Heart left ventricle (tissue), 16 donors: Measurements from ENCODE around the gene CLDN6. TPM values are rescaled to one million over a fixed set of nuclear protein-coding genes. Genes with fewer than 3 reads are reported as not detected.

Experiments used
- ATAC-seq, 4 donors: fragments of 200-7000 bp; cut with Tn5 transposase; one replicate each; pipeline ENCODE4 v1.9.1; 2020 to 2022; ENCODE audit warnings: moderate library complexity in 4 of 4, mild to moderate bottlenecking in 3 of 4, moderate number of reproducible peaks in 1 of 4
- DNase-seq, 5 donors: peaks; one replicate each; pipeline ENCODE4 v3.0.0-alpha.2; 2020
- H3K27ac ChIP-seq, 12 donors: fragments of 200-600 bp; sonication (generic) in 4 of 12; one replicate each; pipeline versions ENCODE4 v1.5.0 to v1.8.0; 2016 to 2022; ENCODE audit warnings: mild to moderate bottlenecking in 2 of 12
- H3K27me3 ChIP-seq, 9 donors: fragments of 200-600 bp; sonication (generic) in 2 of 9; one replicate each; pipeline versions ENCODE4 v1.5.1 to v1.8.0; 2016 to 2022; ENCODE audit warnings: mild to moderate bottlenecking in 3 of 9
- H3K36me3 ChIP-seq, 9 donors: fragments of 200-600 bp; sonication (generic) in 2 of 9; one replicate each; pipeline versions ENCODE4 v1.5.0 to v1.8.0; 2018 to 2022; ENCODE audit warnings: mild to moderate bottlenecking in 2 of 9
- H3K4me1 ChIP-seq, 12 donors: fragments of 200-600 bp; sonication (generic) in 4 of 12; one replicate each; pipeline versions ENCODE4 v1.5.0 to v1.8.0; 2016 to 2022; ENCODE audit warnings: mild to moderate bottlenecking in 3 of 12
- H3K4me3 ChIP-seq, 12 donors: fragments of 200-600 bp; sonication (generic) in 4 of 12; one replicate each; pipeline versions ENCODE4 v1.5.0 to v1.8.0; 2017 to 2022; ENCODE audit warnings: mild to moderate bottlenecking in 9 of 12, moderate library complexity in 4 of 12
- H3K9me3 ChIP-seq, 12 donors: fragments of 200-600 bp; sonication (generic) in 4 of 12; one replicate each; pipeline versions ENCODE4 v1.5.0 to v1.8.0; 2016 to 2022; ENCODE audit warnings: mild to moderate bottlenecking in 1 of 12
- CTCF ChIP-seq, 12 donors: fragments of 200-600 bp; sonication (generic) in 4 of 12; IDR thresholded peaks; one replicate each; pipeline versions ENCODE4 v1.5.0 to v1.8.0; 2018 to 2022; ENCODE audit warnings: antibody characterized with exemption in 12 of 12, mild to moderate bottlenecking in 5 of 12
- POLR2A ChIP-seq, 2 donors: fragments of 450-650 bp; IDR thresholded peaks; one replicate each; pipeline ENCODE4 v1.6.1; 2017; ENCODE audit warnings: antibody characterized with exemption in 2 of 2, mild to moderate bottlenecking in 2 of 2, moderate library complexity in 2 of 2
- WGBS, 4 donors: extraction: QIAGEN DNeasy Blood & Tissue Kit in 2 of 4; methylation state at CpG; one replicate each; pipeline versions ENCODE4 v1.1.5 to v1.1.7; 2013 to 2018; 5-methylcytosine and 5-hydroxymethylcytosine counted together
- intact Hi-C, 10 donors: fragments of 100-400 bp; cut with DNase I; formaldehyde crosslinking; loops; one replicate each; pipeline versions ENCODE4 v1.11.1 to v1.14.2; 2022
- polyA plus RNA-seq, 2 donors: library from polyadenylated mRNA; stranded (reverse); fragments of 200-250 nt; gene quantifications; one replicate each; pipeline ENCODE4 v1.2.3, GENCODE V29; 2013
- total RNA-seq, 9 donors: library from RNA; depleted of rRNA in 2 of 9; stranded (reverse); fragments of >200 nt in 2 of 9; fragmentation: NEBNext Ultra II Directional in 3 of 9; extraction: Animal tissue kit (Norgen Biotek cat#: 25700) in 3 of 9; gene quantifications; one replicate each; pipeline versions ENCODE4 v1.1.0 to v1.2.4, GENCODE V29; 2016 to 2023
- donor health status: ischemic (EF 13 %, LVEDD 7.1; RV severe dilation, severe dysfunction).
- donor health status: healthy with polysubstance abuse.
- donor health status: DM: no; HTN: yes; CAD: no.
- donor health status: DM: no; HTN: no; CAD: no.
- donor health status: ischemic (EF 25% LVEDD 6.9; RV normal size, moderate dysfunction).
- donor health status: ischemic (EF 25% LVEDD 5.7; RV mildly dilated, moderate dysfunction).
- donor health status: healthy.
- donor health status: DM: yes; HTN: yes; CAD: no.
- donor health status: ischemic (EF 35%, LVEDD 5.7; RV mildly dilated, moderate dysfunction).
- donor health status: nonischemic (EF 11% LVEDD 7.7; RV severe dilation, severe dysfunction).
- donor health status: DM: yes; HTN: yes; CAD: no.
- donor health status: PGD.
- donor health status: ischemic (EF 29% LVEDD 5.4; RV normal size, mild dysfunction).
- donor health status: nonischemic (EF 23%, LVEDD 6.1; RV moderate dilation, normal function).

CLDN6 gene
- total and polyA plus RNA-seq, 11 donors: 0.04 TPM; not detected in 10

GRCh38 chr16:3017344-3017743, 639 bp downstream of the CLDN6 start:
- ATAC-seq: no peak
- H3K27me3 ChIP-seq: peaks cover 14 to 43% (median 30%) of the 10 kb centered on the region in 9 donors

GRCh38 chr16:3015865-3016521, 2.0 kb downstream of the CLDN6 start:
- intact Hi-C loops: no loop called here
- Histone ChIP-seq H3K36me3 (no peaks in the 10 kb centered on the region), H3K27me3 (peaks cover 22 to 56% (median 38%) of the 10 kb centered on the region in 9 donors), H3K9me3 (no peaks in the 10 kb centered on the region), H3K4me1 (peaks cover 0 to 25% (median 13%) of the 10 kb centered on the region in 12 donors), H3K4me3 (no peak overlapping the region), H3K27ac (no peak overlapping the region)
- no peak for TF ChIP-seq CTCF (IDR thresholded peaks at IDR 0.05)
- TF ChIP-seq POLR2A (IDR thresholded peaks at IDR 0.05): no peak
- no peak for DNase-seq
- ATAC-seq: no peak
- 73 to 85% (median 84%) methylated on average over 12 to 13 of the region's 13 CpGs for WGBS, 4 donors

More at GRCh38 chr16:3017344-3017743, 639 bp downstream of the CLDN6 start:
- Histone ChIP-seq H3K36me3 (peaks cover 0 to 5% (median 0%) of the 10 kb centered on the region in 9 donors), H3K9me3 (no peaks in the 10 kb centered on the region), H3K4me1 (peaks cover 5 to 38% (median 24%) of the 10 kb centered on the region in 12 donors), H3K27ac (no peak overlapping the region), H3K4me3 (no peak overlapping the region)
- TF ChIP-seq CTCF (IDR thresholded peaks at IDR 0.05) (no peak), POLR2A (IDR thresholded peaks at IDR 0.05) (no peak)
- intact Hi-C loops: no loop called here
- no peak for DNase-seq
- 42 to 65% (median 60%) methylated on average over 9 to 20 of the region's 20 CpGs for WGBS, 4 donors

GRCh38 chr16:3014971-3015370, 3.0 kb downstream of the CLDN6 start:
- Histone ChIP-seq H3K27me3 (peaks cover 22 to 65% (median 40%) of the 10 kb centered on the region in 9 donors), H3K4me3 (no peak overlapping the region), H3K4me1 (peaks cover 0 to 17% (median 10%) of the 10 kb centered on the region in 12 donors), H3K9me3 (no peaks in the 10 kb centered on the region), H3K27ac (no peak overlapping the region), H3K36me3 (no peaks in the 10 kb centered on the region)
- TF ChIP-seq POLR2A (IDR thresholded peaks at IDR 0.05) (no peak), CTCF (IDR thresholded peaks at IDR 0.05) (no peak)
- 83 to 87% (median 87%) methylated on average over 6 of the region's 6 CpGs for WGBS, 4 donors
- ATAC-seq: no peak
- DNase-seq: no peak
- intact Hi-C loops: no loop called here

- DNase-seq: no peak
- Histone ChIP-seq H3K9me3 (no peaks in the 10 kb centered on the region), H3K27me3 (peaks cover 22 to 73% (median 43%) of the 10 kb centered on the region in 9 donors)
Measured at GRCh38 chr16:3013998-3014690, 3.8 kb downstream of the CLDN6 start.

More at GRCh38 chr16:3013998-3014690, 3.8 kb downstream of the CLDN6 start:
- H3K27ac ChIP-seq: no peak overlapping the region
- no peak for TF ChIP-seq CTCF (IDR thresholded peaks at IDR 0.05)
- no peak for TF ChIP-seq POLR2A (IDR thresholded peaks at IDR 0.05)
- H3K4me1 ChIP-seq: peaks cover 0 to 11% (median 4%) of the 10 kb centered on the region in 12 donors
- H3K4me3 ChIP-seq: no peak overlapping the region
- WGBS, 4 donors: 48 to 60% (median 58%) methylated on average over 9 to 12 of the region's 12 CpGs
- H3K36me3 ChIP-seq: no peaks in the 10 kb centered on the region
- intact Hi-C loops: no loop called here
- ATAC-seq: no peak
